Parietal lobe (tissue), 1 donor: ENCODE results near the gene BTN3A1. TPM values are rescaled to one million over a fixed set of nuclear protein-coding genes. Genes with fewer than 3 reads are reported as not detected.

Experiments
- total RNA-seq: library from RNA; depleted of rRNA; stranded (reverse); fragments of >200 nt; gene quantifications from one replicate; pipeline ENCODE4 v1.2.3, GENCODE V29; 2014

The BTN3A1 gene
- 28.5 TPM for total RNA-seq

GRCh38 chr6:26401987-26402658, at the start of gene BTN3A1:
Gene BTN3A1, plus strand, starts transcription at chr6:26402275. Its CDS starts 3,289 bp downstream, at chr6:26405564.

DNA sequence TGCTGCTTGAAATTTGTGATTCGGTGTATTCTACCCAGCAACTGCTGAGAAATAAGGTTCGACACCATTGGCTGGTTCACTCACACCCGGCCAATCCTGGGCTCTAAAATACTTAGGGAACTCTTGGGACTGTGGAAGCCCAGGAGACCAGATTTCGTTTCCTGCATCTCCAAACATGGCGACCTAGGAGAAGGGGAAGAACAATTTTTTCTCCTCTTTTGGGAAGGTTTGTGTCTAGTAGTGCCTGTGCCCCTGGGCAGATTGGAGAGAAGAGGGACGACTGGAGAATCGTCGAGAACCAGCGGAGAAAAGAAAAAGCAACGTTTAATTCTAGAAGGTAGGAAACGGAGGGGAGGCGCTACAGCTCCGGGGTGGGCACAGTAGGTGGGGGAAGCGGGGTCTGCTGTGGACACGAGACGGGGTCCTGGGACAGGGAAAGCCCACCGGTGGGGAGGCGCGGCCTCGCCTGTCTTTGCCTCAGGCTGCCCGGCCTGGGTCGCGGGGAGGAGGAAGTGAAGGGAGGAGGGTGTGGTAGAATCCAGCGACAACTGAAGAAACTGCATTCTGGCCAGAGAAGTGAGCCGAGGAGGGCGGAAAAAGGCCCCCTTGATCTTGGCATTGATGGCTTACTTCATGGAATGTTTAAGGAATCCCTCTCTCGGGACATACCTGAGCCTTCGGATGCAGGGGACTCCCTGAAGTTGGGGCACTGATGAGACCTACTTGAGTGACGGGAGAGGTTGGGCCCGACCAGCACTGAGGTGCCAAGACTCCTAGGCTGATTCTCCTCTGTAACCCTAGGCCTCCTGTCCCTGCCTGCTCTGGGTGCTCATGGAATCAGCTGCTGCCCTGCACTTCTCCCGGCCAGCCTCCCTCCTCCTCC, 56.0 kb downstream of the BTN3A1 start, which contains the start of gene BTN2A1:
Gene BTN2A1, plus strand, starts transcription at position 150 of the 883 bp plus-strand sequence. Its CDS starts 682 bp downstream, at position 832.

Other genes starting within 250 kb of the BTN3A1 start
- 7.2 TPM for gene BTN3A2, start 37.1 kb upstream of the BTN3A1 start, total RNA-seq
- gene BTN2A2, start 19.2 kb upstream of the BTN3A1 start, total RNA-seq, result 6.6 TPM
- 4.1 TPM for gene BTN3A3, start 38.2 kb downstream of the BTN3A1 start, total RNA-seq
- gene BTN2A1, start 55.7 kb downstream of the BTN3A1 start, total RNA-seq, result 13.8 TPM
- gene BTN1A1, start 98.0 kb downstream of the BTN3A1 start, total RNA-seq, result not detected
- 56.0 TPM for gene HMGN4, start 136.1 kb downstream of the BTN3A1 start, total RNA-seq
- gene ABT1, start 194.7 kb downstream of the BTN3A1 start, total RNA-seq, result 11.0 TPM